Endothelial cell of umbilical vein (primary cell): ENCODE measurements around the gene FNBP1. TPM values are rescaled to one million over a fixed set of nuclear protein-coding genes. Genes with fewer than 3 reads are reported as not detected.
A peak's percentile ranks its signal among the peaks of the same experiment; 100 is the strongest.

Experiments used
- BruUV-seq: library from RNA; stranded (reverse); fragments of 400-500 nt; replicated peaks from 2 replicates; lab custom pipeline; 2021; lab: Mats Ljungman, UMichigan
- CTCF ChIA-PET: fragments of 300-600, 350-600 bp; sonication (Branson Sonifier 250); formaldehyde crosslinking; loops from one replicate; lab custom pipeline; 2021; ENCODE audit warnings: antibody characterized with exemption, inconsistent platforms; lab: Charles Lee
- POLR2A ChIA-PET: fragments of 300-600, 350-600 bp; sonication (Branson Sonifier 250); formaldehyde crosslinking; loops from one replicate; lab custom pipeline; 2021; ENCODE audit warnings: antibody characterized with exemption, inconsistent platforms; lab: Charles Lee
- DNase-seq: peaks from one replicate; pipeline ENCODE4 v3.0.0-alpha.2; 2011; ENCODE audit warnings: low read depth, low spot score
- FAIRE-seq: peaks from 2 replicates; lab custom pipeline; 2011; peaks lifted over from hg19 to GRCh38; lab: Jason Lieb, UNC
- H2AFZ ChIP-seq: 2 replicates; pipeline ENCODE4 v1.6.0; 2012; ENCODE audit warnings: low read depth, low read length, control low read depth, inconsistent platforms
- H3K27ac ChIP-seq: 2 replicates; pipeline ENCODE4 v1.5.1; 2011; ENCODE audit warnings: low read depth, mild to moderate bottlenecking, control low read depth, low read length, moderate library complexity; ENCODE audit not compliant: insufficient read depth
- H3K27me3 ChIP-seq, 2 experiments: 2 replicates each; pipeline versions ENCODE4 v1.6.0 to v1.6.1; 2011; ENCODE audit warnings: low read length in 2 of 2, mixed read lengths in 1 of 2; ENCODE audit not compliant: control insufficient read depth in 2 of 2, insufficient read depth in 2 of 2
- H3K36me3 ChIP-seq, 2 experiments: 2 replicates in 1 of 2; 3 replicates in 1 of 2; pipeline ENCODE4 v1.5.1; 2011; ENCODE audit warnings: low read length in 2 of 2, mild to moderate bottlenecking in 1 of 2, moderate library complexity in 1 of 2; ENCODE audit not compliant: control insufficient read depth in 2 of 2, insufficient read depth in 2 of 2; ENCODE audit errors: extremely low read depth in 1 of 2
- H3K4me1 ChIP-seq: 3 replicates; pipeline ENCODE4 v1.5.1; 2011; ENCODE audit warnings: mild to moderate bottlenecking, low read length; ENCODE audit not compliant: control insufficient read depth, insufficient read depth; ENCODE audit errors: extremely low read depth
- H3K4me2 ChIP-seq: 2 replicates; pipeline ENCODE4 v1.6.1; 2011; ENCODE audit warnings: low read length, control low read depth, mixed read lengths; ENCODE audit not compliant: insufficient read depth
- H3K4me3 ChIP-seq, 3 experiments: fragments of 200-600 bp in 1 of 3; sonication (generic), shearing (Covaris generic) in 1 of 3; replicated peaks in 1 of 3; 2 replicates each; pipeline ENCODE4 v1.5.1; 2011 to 2016; ENCODE audit warnings: control low read depth in 3 of 3, low read length in 3 of 3, mild to moderate bottlenecking in 2 of 3, inconsistent platforms in 1 of 3, low read depth in 1 of 3, moderate library complexity in 1 of 3; ENCODE audit not compliant: insufficient read depth in 1 of 3
- H3K79me2 ChIP-seq: 2 replicates; pipeline ENCODE4 v1.6.0; 2012; ENCODE audit warnings: low read length, inconsistent platforms; ENCODE audit not compliant: control insufficient read depth, insufficient read depth
- H3K9ac ChIP-seq: replicated peaks from 2 replicates; pipeline ENCODE3; 2011; ENCODE audit warnings: low read length, control low read depth; ENCODE audit not compliant: insufficient read depth; ENCODE audit errors: extremely low read depth
- H3K9me1 ChIP-seq: replicated peaks from 3 replicates; pipeline ENCODE4 v1.6.0; 2011; ENCODE audit warnings: mild to moderate bottlenecking, low read length; ENCODE audit not compliant: control insufficient read depth, insufficient read depth; ENCODE audit errors: extremely low read depth
- H3K9me3 ChIP-seq: replicated peaks from 2 replicates; pipeline ENCODE4 v1.5.1; 2012; ENCODE audit warnings: low read length, inconsistent platforms; ENCODE audit not compliant: control insufficient read depth, insufficient read depth
- H4K20me1 ChIP-seq: replicated peaks from 2 replicates; pipeline ENCODE3; 2011; ENCODE audit warnings: mild to moderate bottlenecking, low read length; ENCODE audit not compliant: control insufficient read depth, insufficient read depth; ENCODE audit errors: extremely low read depth
- FOS ChIP-seq: IDR thresholded peaks from 2 replicates; pipeline ENCODE4 v1.6.1; 2011; ENCODE audit warnings: mild to moderate bottlenecking, low read length, moderate library complexity, borderline replicate concordance; ENCODE audit not compliant: insufficient read depth
- GATA2 ChIP-seq: IDR thresholded peaks from 2 replicates; pipeline ENCODE4 v1.7.0; 2011; ENCODE audit warnings: low read depth, mild to moderate bottlenecking, moderate library complexity, mixed read lengths, low read length; ENCODE audit not compliant: insufficient read length, insufficient read depth
- POLR2AphosphoS5 ChIP-seq: IDR thresholded peaks from 2 replicates; pipeline ENCODE4 v1.6.1; 2012; ENCODE audit warnings: low read depth, mild to moderate bottlenecking, control low read depth, low read length, moderate library complexity; ENCODE audit not compliant: insufficient read depth
- dilution Hi-C: fragments of 300-500 bp; cut with MboI; formaldehyde crosslinking; loops from one replicate; pipeline ENCODE4 v1.15.0; 2019; ENCODE audit warnings: low sequenced_read_pairs; ENCODE audit not compliant: extremely low pct_ligation_motif_present
- intact Hi-C: fragments of 100-400 bp; cut with micrococcal nuclease; formaldehyde crosslinking; loops from one replicate; pipeline ENCODE4 v1.10.0; 2022
- polyA plus RNA-seq, 4 experiments: library from polyadenylated mRNA; depleted of rRNA in 3 of 4; stranded (reverse) in 3 of 4; unstranded in 1 of 4; fragments of >200 nt; gene quantifications; 2 replicates each; pipeline versions ENCODE4 v1.2.1 to v1.2.3, GENCODE V29; 2011 to 2012; ENCODE audit warnings: missing spikeins in 1 of 4
- total RNA-seq: library from RNA; stranded (reverse); gene quantifications from 2 replicates; pipeline ENCODE4 v1.2.3, GENCODE V29; 2021
- TF ChIP-seq, protein P1 (sequence below), 2 donors: IDR thresholded peaks; 1 replicate in 1 of 2; 2 replicates in 1 of 2; pipeline ENCODE4 v1.5.1; 2011; ENCODE audit warnings: low read length in 2 of 2, mild to moderate bottlenecking in 2 of 2, moderate library complexity in 2 of 2, control low read depth in 1 of 2, inconsistent platforms in 1 of 2, low read depth in 1 of 2; ENCODE audit not compliant: insufficient read depth in 1 of 2; ENCODE audit errors: extremely low read depth in 1 of 2
- TF ChIP-seq, protein P2 (sequence below): IDR thresholded peaks from 2 replicates; pipeline ENCODE4 v1.6.1; 2011; ENCODE audit not compliant: insufficient read depth, insufficient read length

FNBP1 gene
- total and polyA plus RNA-seq, 2 donors (not counting 3 experiments of a cell fraction or from before 2014, with no cell fraction given): 10.9 to 43.9 TPM

DNA sequence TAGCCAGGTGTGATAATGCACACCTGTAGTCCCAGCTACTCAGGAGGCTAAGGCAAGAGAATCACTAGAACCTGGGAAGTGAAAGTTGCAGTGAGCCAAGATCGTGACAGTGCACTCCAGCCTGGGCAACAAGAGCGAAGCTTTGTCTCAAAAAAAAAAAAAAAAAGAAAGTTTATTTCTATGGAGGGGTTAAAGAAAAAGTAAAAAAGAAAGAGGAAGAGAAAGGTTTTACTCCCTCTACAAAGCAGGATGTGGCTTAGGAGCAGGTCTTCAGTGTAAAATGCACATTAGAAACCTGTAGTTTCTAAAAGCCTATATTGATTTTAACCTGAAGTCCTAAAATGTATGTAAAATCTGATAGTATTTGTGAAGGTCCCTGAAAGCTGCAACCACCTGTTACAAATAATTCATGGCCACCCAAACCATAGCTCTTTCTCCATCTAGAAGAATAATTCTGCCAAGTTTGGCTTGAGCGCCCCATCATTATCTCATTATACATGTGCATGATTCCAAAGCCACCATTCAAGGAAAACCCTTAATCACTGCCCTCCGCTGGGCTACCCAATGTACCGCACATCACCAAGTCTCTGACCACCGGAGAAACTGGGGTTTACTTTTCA lies 3.4 kb downstream of the FNBP1 start:
- no peaks in the 10 kb centered on the region for H3K9me1 ChIP-seq
- no TSS peak for BruUV-seq
- no peak overlapping the region for H3K4me2 ChIP-seq
- H4K20me1 ChIP-seq: peaks cover 3% of the 10 kb centered on the region
- dilution Hi-C loops (no loop called here), intact Hi-C loops (loop anchor here (5.0 kb wide), 1 partner anchor 58 kb away; no protein-coding TSS in a partner anchor)
- H3K27ac ChIP-seq: no peak overlapping the region
- ChIA-PET POLR2A (interaction anchor here (0.9 kb wide), 1 partner anchor 216 kb away, joined by 4 read pairs; no protein-coding TSS in a partner anchor), CTCF (interaction anchor here (0.6 to 1.3 kb wide), 14 partner anchors 14 to 147 kb away, joined by 3 to 4 read pairs (median 3); partner anchors contain the start of gene GPR107)
- H3K36me3 ChIP-seq: no peaks in the 10 kb centered on the region
- no peak overlapping the region for H2AFZ ChIP-seq
- no peaks in the 10 kb centered on the region for H3K27me3 ChIP-seq
- H3K9ac ChIP-seq: no peak overlapping the region
- FAIRE-seq (no peak), DNase-seq (no peak)
- no peaks in the 10 kb centered on the region for H3K9me3 ChIP-seq
- H3K4me1 ChIP-seq: peaks cover 29% of the 10 kb centered on the region
- H3K4me3 ChIP-seq: no peak overlapping the region
- H3K79me2 ChIP-seq: peaks cover 21% of the 10 kb centered on the region
- TF ChIP-seq POLR2AphosphoS5: no peak
- TF ChIP-seq, protein P1, sequence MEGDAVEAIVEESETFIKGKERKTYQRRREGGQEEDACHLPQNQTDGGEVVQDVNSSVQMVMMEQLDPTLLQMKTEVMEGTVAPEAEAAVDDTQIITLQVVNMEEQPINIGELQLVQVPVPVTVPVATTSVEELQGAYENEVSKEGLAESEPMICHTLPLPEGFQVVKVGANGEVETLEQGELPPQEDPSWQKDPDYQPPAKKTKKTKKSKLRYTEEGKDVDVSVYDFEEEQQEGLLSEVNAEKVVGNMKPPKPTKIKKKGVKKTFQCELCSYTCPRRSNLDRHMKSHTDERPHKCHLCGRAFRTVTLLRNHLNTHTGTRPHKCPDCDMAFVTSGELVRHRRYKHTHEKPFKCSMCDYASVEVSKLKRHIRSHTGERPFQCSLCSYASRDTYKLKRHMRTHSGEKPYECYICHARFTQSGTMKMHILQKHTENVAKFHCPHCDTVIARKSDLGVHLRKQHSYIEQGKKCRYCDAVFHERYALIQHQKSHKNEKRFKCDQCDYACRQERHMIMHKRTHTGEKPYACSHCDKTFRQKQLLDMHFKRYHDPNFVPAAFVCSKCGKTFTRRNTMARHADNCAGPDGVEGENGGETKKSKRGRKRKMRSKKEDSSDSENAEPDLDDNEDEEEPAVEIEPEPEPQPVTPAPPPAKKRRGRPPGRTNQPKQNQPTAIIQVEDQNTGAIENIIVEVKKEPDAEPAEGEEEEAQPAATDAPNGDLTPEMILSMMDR (IDR thresholded peaks at IDR 0.05; ENCODE audit: extremely low read depth in 1 of 2, insufficient read depth in 1 of 2, low read depth in 1 of 2, low read length in 2 of 2): peak in 1 of 2 donors; percentile 22

DNA sequence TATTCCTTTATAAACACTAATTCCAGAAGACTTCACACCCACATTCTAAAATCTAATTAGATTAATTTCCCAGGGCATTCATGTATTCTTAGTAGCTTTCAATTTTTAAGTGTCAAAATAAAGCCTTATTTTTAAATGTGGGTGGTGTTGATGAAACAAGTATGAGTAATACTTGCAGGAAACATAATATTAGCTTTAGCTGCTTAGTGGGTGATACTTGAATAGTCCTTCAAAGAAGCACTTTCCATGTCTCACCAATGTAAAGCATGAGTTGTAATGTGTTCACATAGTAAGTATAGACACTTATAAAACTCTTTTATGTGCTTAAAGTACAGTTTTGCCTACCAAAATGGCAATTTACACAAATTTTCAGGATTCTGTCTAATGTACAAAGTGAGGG lies 6.9 kb downstream of the FNBP1 start:
- Histone ChIP-seq H4K20me1 (peaks cover 7% of the 10 kb centered on the region), H3K27me3 (no peaks in the 10 kb centered on the region), H3K36me3 (no peaks in the 10 kb centered on the region), H3K79me2 (peaks cover 18% of the 10 kb centered on the region), H3K27ac (peak overlapping the region; percentile 37), H2AFZ (no peak overlapping the region), H3K9me1 (no peaks in the 10 kb centered on the region), H3K9ac (peak overlapping the region; percentile 20), H3K4me1 (peaks cover 18% of the 10 kb centered on the region), H3K4me2 (peak overlapping the region; percentile 33), H3K9me3 (no peaks in the 10 kb centered on the region), H3K4me3 (no peak overlapping the region)
- ChIA-PET CTCF (interaction anchor here (0.9 to 1.5 kb wide), 5 partner anchors 9 to 152 kb away, joined by 3 to 7 read pairs (median 3); no protein-coding TSS in a partner anchor), POLR2A (no interaction called here)
- peak; percentile 76 for FAIRE-seq
- BruUV-seq: no TSS peak
- intact Hi-C loops (no loop called here), dilution Hi-C loops (no loop called here)
- peak; percentile 70 for TF ChIP-seq FOS
- TF ChIP-seq POLR2AphosphoS5: no peak
- TF ChIP-seq GATA2: no peak
- TF ChIP-seq, protein P2, sequence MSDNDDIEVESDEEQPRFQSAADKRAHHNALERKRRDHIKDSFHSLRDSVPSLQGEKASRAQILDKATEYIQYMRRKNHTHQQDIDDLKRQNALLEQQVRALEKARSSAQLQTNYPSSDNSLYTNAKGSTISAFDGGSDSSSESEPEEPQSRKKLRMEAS: no peak
- peak; percentile 81 for DNase-seq
